ENCODE results near the gene TP73.
"Not testable (repeated sequence)": the region's sequence is repeated elsewhere in the genome, so short reads cannot be mapped to it uniquely, and the experiment has no call there.

The TP73 gene

GRCh38 chr1:3746830-3747521, 94.7 kb downstream of the TP73 start:
- peak; percentile 87 for DNase-seq

DNA sequence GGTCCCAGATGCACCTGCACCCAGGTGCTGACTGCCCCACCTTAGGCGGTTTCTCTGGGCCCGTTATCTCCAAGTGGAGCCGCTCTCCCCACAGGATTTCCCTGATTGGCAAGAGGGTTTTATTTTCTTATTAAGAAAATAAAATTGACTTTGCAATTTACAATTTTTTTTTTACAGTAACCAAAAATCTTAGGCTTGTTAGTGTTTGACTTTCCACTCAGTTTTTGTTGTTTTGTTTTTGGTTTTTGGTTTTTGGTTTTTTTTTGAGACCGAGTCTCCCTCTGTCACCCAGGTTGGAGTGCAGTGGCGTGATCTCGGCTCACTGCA, 95.2 kb downstream of the TP73 start:
- DNase-seq = no peak

DNA sequence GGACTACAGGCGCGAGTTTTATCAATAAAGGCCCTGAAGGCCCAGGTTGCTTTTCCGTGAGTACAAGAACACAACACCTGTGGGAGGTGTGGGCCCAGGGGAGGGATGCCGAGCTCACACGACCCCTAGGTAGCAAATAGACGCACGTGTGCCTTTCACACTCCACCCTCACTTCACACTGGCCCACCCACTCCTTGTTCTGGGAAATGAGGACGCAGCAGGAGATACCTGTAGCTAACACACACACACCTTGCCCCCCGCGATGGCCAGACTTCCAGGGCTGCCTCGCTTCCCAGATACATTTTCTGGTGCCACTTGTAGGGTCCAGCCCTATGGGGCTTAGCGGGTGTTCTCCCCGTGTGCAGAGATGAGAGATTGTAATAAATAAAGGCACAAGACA, 95.6 kb downstream of the TP73 start:
- no peak for DNase-seq

- DNase-seq = not testable (repeated sequence)
Measured at GRCh38 chr1:3748316-3748900, 96.1 kb downstream of the TP73 start.

- no peak for DNase-seq
Measured at GRCh38 chr1:3749512-3749911, 97.2 kb downstream of the TP73 start.

GRCh38 chr1:3750741-3751140, 98.4 kb downstream of the TP73 start:
- no peak for DNase-seq

GRCh38 chr1:3752400-3752945, 100.2 kb downstream of the TP73 start, which contains the start of gene CCDC27:
Gene CCDC27, plus strand, starts transcription at chr1:3752450. Its CDS starts 32 bp downstream, at chr1:3752482.
- DNase-seq = no peak

GRCh38 chr1:3753656-3754454, 101.5 kb downstream of the TP73 start:
- DNase-seq = no peak

GRCh38 chr1:3756394-3756793, 104.1 kb downstream of the TP73 start:
- DNase-seq = no peak

GRCh38 chr1:3759164-3759563, 106.8 kb downstream of the TP73 start:
- no peak for DNase-seq

- no peak for DNase-seq
Measured at GRCh38 chr1:3759796-3760195, 107.5 kb downstream of the TP73 start.

DNA sequence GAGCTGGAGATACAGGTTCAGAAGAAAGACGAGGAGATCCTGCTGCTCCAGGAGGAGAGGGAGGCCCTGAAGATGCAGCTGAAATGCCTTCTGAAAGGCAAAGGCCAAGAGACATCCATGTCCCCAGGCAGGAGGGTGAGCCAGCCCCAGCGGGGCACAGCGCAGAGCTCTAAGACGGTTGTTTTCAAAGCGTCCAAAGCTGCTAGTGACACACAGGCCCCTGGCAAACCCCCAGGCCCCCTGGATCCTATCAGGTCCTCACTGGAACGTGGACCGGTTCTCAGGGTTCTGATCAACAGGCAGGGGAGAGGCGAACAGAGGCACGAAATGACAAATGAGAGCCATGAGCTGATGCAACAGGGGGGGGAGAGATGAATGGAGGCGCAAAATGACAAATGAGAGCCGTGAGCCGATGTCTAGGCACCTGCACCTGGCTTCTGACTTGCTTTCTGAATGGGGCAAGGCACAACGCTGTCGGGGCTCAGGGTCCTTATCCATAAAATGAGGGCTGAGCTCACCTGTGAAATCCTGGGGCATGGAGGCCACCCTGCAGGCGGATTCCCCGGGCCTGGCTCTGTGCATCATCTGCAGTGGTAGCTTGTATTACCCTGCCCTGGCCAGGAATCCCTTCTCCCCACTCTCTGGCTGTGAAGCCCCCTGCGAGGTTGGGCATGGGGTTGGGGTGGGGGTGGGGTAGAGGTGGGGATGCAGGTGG, 109.1 kb downstream of the TP73 start:
- DNase-seq = no peak

GRCh38 chr1:3762151-3762872, 110.0 kb downstream of the TP73 start:
- no peak for DNase-seq

GRCh38 chr1:3762873-3763228, 110.5 kb downstream of the TP73 start:
- DNase-seq = no peak

DNA sequence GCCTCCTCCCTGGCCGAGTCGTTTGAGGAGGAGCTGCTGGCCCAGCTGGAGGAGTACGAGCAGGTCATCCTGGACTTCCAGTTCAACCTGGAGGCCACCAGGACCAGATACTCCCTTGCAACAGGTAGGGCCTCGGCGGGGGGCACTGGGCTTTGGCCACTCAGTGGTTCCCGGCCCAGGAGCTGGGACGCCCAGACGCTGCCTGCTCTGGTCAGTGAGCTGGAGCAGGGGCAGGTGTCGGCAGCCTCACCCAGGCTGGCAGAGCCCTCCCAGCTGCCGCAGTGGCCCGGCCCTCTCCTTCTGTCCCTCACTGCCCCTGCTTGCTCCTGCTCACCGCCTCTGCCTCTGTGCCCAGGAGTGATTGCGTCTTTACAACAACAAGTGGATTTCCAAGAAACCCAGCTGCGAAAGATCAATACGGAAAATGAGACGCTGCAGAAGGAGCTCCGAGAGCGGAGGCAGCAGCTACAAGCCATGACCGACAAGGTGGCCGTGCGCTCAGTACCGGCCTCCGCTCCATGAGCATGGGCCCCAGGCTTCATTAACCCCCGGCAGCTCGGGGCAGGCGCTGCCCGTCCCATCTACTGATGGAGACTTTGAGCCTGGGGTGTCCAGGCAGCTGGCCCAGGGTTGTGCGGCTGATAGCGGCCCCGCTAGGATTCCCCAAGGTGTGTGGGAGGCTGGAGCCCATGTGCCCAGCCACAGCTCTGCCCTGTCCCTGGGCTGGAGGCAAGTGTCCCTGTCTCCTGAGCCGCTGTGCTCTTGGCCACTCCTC, 111.2 kb downstream of the TP73 start:
- no peak for DNase-seq

- no peak for DNase-seq
Measured at GRCh38 chr1:3767328-3767925, 115.1 kb downstream of the TP73 start.

- DNase-seq = no peak
Measured at GRCh38 chr1:3768811-3769390, 116.6 kb downstream of the TP73 start.

- DNase-seq = no peak
Measured at GRCh38 chr1:3770047-3770765, 117.9 kb downstream of the TP73 start.

DNA sequence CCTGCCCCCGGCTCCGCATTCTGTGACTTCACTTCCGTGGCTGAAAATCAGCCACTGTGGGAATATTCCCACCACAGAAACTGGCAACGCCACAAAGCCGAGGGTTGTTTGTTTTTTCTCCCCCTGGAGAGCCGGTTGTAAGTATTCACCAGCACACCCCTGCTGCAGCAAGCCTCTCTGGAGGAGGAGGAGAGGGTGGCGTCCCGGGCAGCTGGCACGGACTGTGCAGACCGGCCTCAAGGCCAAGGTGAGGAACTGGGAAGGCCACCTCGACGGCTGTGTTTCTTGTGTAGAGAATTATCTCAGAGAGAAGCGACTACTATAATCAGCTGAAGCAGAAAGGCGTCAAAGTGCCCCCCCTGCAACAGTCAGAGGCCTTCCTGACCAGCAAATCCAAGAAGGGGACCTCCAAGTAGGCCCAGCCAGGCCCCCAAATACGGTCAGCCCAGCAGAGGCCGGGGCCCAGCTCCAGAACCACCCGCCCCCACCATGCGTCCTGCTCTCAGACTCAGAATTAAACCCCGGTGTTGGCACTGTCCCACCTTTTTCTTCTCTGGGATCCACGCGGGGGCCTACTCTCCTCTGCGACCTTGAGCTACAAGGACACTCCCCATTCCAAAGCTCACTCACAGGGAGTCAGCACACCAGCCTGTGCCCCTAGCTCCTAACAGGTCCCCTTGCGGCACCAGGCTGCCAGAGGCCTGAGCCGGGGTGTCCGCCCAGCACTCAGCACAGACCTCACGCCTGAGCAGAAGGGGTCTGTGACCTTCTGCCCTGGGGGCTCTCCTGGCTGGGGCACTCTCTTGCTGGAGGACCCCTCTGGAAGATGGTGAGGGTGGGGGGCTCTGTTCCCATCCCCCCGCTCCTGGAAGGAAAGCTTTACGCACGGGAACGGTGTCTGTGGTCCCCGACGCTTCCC, 119.1 kb downstream of the TP73 start:
- DNase-seq = no peak

All from CD4-positive, alpha-beta T cell treated with Interferon gamma for 1 hour (primary cell).